K562 (cell line): ENCODE measurements around the gene MT4. TPM values are rescaled to one million over a fixed set of nuclear protein-coding genes. Genes with fewer than 3 reads are reported as not detected.

Experiments used
- ATAC-seq: fragments of 200-7000 bp; cut with Tn5 transposase; 3 replicates; pipeline ENCODE4 v1.9.1; 2020; ENCODE audit warnings: moderate library complexity
- BruUV-seq: library from RNA; stranded (reverse); fragments of 400-500 nt; replicated peaks from 2 replicates; lab custom pipeline; 2021; lab: Mats Ljungman, UMichigan
- CTCF ChIA-PET: fragments of 300-600 bp; formaldehyde crosslinking; extraction: SDS; loops from one replicate; lab custom pipeline; 2021; ENCODE audit warnings: low intra/inter-chr PET ratio; lab: Yijun Ruan, JAX
- POLR2A ChIA-PET: fragments of 300-600, 350-650 bp; sonication (Branson Sonifier 250); formaldehyde crosslinking; extraction: SDS; loops from one replicate; lab custom pipeline; 2021; ENCODE audit warnings: antibody characterized with exemption, inconsistent platforms; lab: Yijun Ruan, JAX
- DNase-seq, 4 experiments: peaks; one replicate each; pipeline versions ENCODE4 v3.0.0 to v3.0.0-alpha.2; 2011 to 2018; ENCODE audit warnings: low spot score in 3 of 4, mixed read lengths in 3 of 4; ENCODE audit errors: extremely low read depth in 1 of 4
- FAIRE-seq: peaks from 2 replicates; lab custom pipeline; 2011; peaks lifted over from hg19 to GRCh38; lab: Jason Lieb, UNC
- H2AFZ ChIP-seq: 2 replicates; pipeline ENCODE4 v1.6.0; 2011; ENCODE audit warnings: low read depth, low read length, control low read depth, inconsistent platforms
- H3K27ac ChIP-seq: fragments of 200-600 bp; 3 replicates; pipeline ENCODE4 v1.8.0; 2011; ENCODE audit warnings: low read depth, mild to moderate bottlenecking, control low read depth, inconsistent platforms, low read length, moderate library complexity, mixed read lengths; ENCODE audit errors: extremely low read depth
- H3K27me3 ChIP-seq, 2 experiments: fragments of 300-600 bp in 1 of 2; 2 replicates in 1 of 2; 3 replicates in 1 of 2; pipeline versions ENCODE4 v1.6.0 to v1.8.0; 2011; ENCODE audit warnings: inconsistent platforms in 2 of 2, low read length in 2 of 2, mild to moderate bottlenecking in 1 of 2, mixed read lengths in 1 of 2, moderate library complexity in 1 of 2; ENCODE audit not compliant: control insufficient read depth in 2 of 2, insufficient read depth in 2 of 2
- H3K36me3 ChIP-seq: fragments of 300-600 bp; 3 replicates; pipeline ENCODE4 v1.8.0; 2011; ENCODE audit warnings: mild to moderate bottlenecking, low read length, inconsistent platforms; ENCODE audit not compliant: control insufficient read depth, insufficient read depth
- H3K4me1 ChIP-seq, 2 experiments: fragments of 200-600 bp in 1 of 2; replicated peaks in 1 of 2; 2 replicates in 1 of 2; 3 replicates in 1 of 2; pipeline versions ENCODE4 v1.5.1 to v1.8.0; 2011; ENCODE audit warnings: inconsistent platforms in 2 of 2, low read length in 2 of 2, mild to moderate bottlenecking in 1 of 2, mixed read lengths in 1 of 2, moderate library complexity in 1 of 2; ENCODE audit not compliant: control insufficient read depth in 2 of 2, insufficient read depth in 2 of 2
- H3K4me2 ChIP-seq: 2 replicates; pipeline ENCODE4 v1.6.1; 2011; ENCODE audit warnings: low read length, control low read depth, inconsistent platforms, mixed read lengths; ENCODE audit not compliant: insufficient read depth
- H3K4me3 ChIP-seq: fragments of 200-600 bp; sonication (generic), shearing (Covaris generic); 2 replicates; pipeline ENCODE4 v1.5.1; 2016; ENCODE audit warnings: control low read depth, inconsistent platforms
- H3K79me2 ChIP-seq: fragments of 200-600 bp; 3 replicates; pipeline ENCODE4 v1.8.0; 2011; ENCODE audit warnings: low read length, inconsistent platforms; ENCODE audit not compliant: control insufficient read depth, insufficient read depth
- H3K9ac ChIP-seq, 2 experiments: 2 replicates each; pipeline versions ENCODE4 v1.6.0 to v1.6.1; 2011; ENCODE audit warnings: low read depth in 2 of 2, low read length in 2 of 2, control low read depth in 1 of 2, inconsistent platforms in 1 of 2, mild to moderate bottlenecking in 1 of 2, mixed read lengths in 1 of 2; ENCODE audit not compliant: insufficient read depth in 1 of 2
- H3K9me1 ChIP-seq: one replicate; pipeline ENCODE4 v1.6.0; 2011; ENCODE audit warnings: inconsistent platforms, mild to moderate bottlenecking, low read length, moderate library complexity; ENCODE audit not compliant: control insufficient read depth, insufficient read depth
- H3K9me3 ChIP-seq: replicated peaks from 2 replicates; pipeline ENCODE4 v1.5.1; 2011; ENCODE audit warnings: low read depth, low read length, inconsistent platforms; ENCODE audit not compliant: control insufficient read depth, insufficient read depth
- H4K20me1 ChIP-seq: replicated peaks from 2 replicates; pipeline ENCODE4 v1.6.1; 2011; ENCODE audit warnings: low read length, inconsistent platforms, mixed read lengths; ENCODE audit not compliant: control insufficient read depth, insufficient read depth
- CBX8 ChIP-seq: fragments of 200-600 bp; sonication (generic); IDR thresholded peaks from 2 replicates; pipeline ENCODE4 v1.6.1; 2012; ENCODE audit warnings: borderline replicate concordance, mixed run types, low read depth, mild to moderate bottlenecking, moderate library complexity, mixed read lengths, low read length, control low read depth, inconsistent platforms; ENCODE audit not compliant: poor library complexity, severe bottlenecking; ENCODE audit errors: extremely low read depth
- COPS2 ChIP-seq: fragments of 450-650 bp; conservative IDR thresholded peaks from 2 replicates; pipeline ENCODE4 v1.6.1; 2016; ENCODE audit warnings: mild to moderate bottlenecking, moderate library complexity
- E2F6 ChIP-seq, 2 experiments: IDR thresholded peaks; 2 replicates each; pipeline ENCODE4 v1.6.1; 2011; ENCODE audit warnings: borderline replicate concordance in 1 of 2, control low read depth in 1 of 2, low read depth in 1 of 2, low read length in 1 of 2, mild to moderate bottlenecking in 1 of 2, mixed read lengths in 1 of 2, moderate library complexity in 1 of 2; ENCODE audit not compliant: insufficient read depth in 1 of 2, insufficient read length in 1 of 2, poor library complexity in 1 of 2, severe bottlenecking in 1 of 2; ENCODE audit errors: extremely low read depth in 1 of 2
- FUS ChIP-seq: fragments of 200-400 bp; formaldehyde crosslinking; optimal IDR thresholded peaks from 2 replicates; pipeline ENCODE3; 2017; ENCODE audit warnings: low read depth, low read length
- HSF4 ChIP-seq: fragments of 250-450 bp; sonication (Bioruptor Pico); IDR thresholded peaks from 2 replicates; pipeline ENCODE4 v2.1.2; 2022; ENCODE audit warnings: mild to moderate bottlenecking, moderate library complexity, borderline replicate concordance
- L3MBTL2 ChIP-seq: fragments of 450-650 bp; IDR thresholded peaks from 2 replicates; pipeline ENCODE4 v1.6.1; 2016; ENCODE audit warnings: mild to moderate bottlenecking, moderate library complexity
- OTX1 ChIP-seq: fragments of 450-650 bp; formaldehyde crosslinking; IDR thresholded peaks from 2 replicates; pipeline ENCODE4 v1.4.0; 2022; ENCODE audit warnings: mild to moderate bottlenecking
- PTBP1 ChIP-seq: fragments of 200-400 bp; formaldehyde crosslinking; IDR thresholded peaks from 2 replicates; pipeline ENCODE4 v1.6.1; 2017; ENCODE audit warnings: low read depth, low read length
- RB1 ChIP-seq: fragments of 450-650 bp; IDR thresholded peaks from 2 replicates; pipeline ENCODE4 v1.6.1; 2017; ENCODE audit warnings: low read depth, mild to moderate bottlenecking
- ZNF212 ChIP-seq: fragments of 450-650 bp; formaldehyde crosslinking; IDR thresholded peaks from 2 replicates; pipeline ENCODE4 v1.4.0; 2020; ENCODE audit warnings: mild to moderate bottlenecking
- WGBS: fragments of 100-300 bp; shearing (Covaris generic); methylation state at CpG from one replicate; pipeline ENCODE4 v1.1.6; 2016; ENCODE audit warnings: low coverage, mixed read lengths; ENCODE audit not compliant: insufficient coverage; ENCODE audit errors: missing lambda C conversion rate; 5-methylcytosine and 5-hydroxymethylcytosine counted together
- in situ Hi-C: fragments of 300-500 bp; cut with MboI; formaldehyde crosslinking; loops from 4 replicates; pipeline ENCODE4 v1.15.0; 2018; ENCODE audit warnings: inconsistent platforms, mixed read lengths
- intact Hi-C: fragments of 100-400 bp; cut with micrococcal nuclease; formaldehyde crosslinking; loops from 2 replicates; pipeline ENCODE4 v1.14.2; 2022
- polyA plus RNA-seq, 8 experiments: library from polyadenylated mRNA; depleted of rRNA in 4 of 8; stranded (reverse) in 5 of 8; unstranded in 3 of 8; fragments of >200 nt; fragmentation: Nextera tagmentation in 2 of 8; fragmentation: Illumina TruSeq in 1 of 8; extraction: Ambion mirVana in 2 of 8; extraction: Trizol in 1 of 8; gene quantifications; 2 replicates each; pipeline versions ENCODE4 v1.2.1 to v1.2.3, GENCODE V29; 2011 to 2014; ENCODE audit warnings: inconsistent platforms in 1 of 8, missing spikeins in 1 of 8
- total RNA-seq, 7 experiments: library from RNA; depleted of rRNA in 6 of 7; stranded (reverse); fragments of >200 nt in 6 of 7; fragmentation: Illumina TruSeq in 2 of 7; extraction: Trizol in 2 of 7; gene quantifications; 2 replicates each; pipeline versions ENCODE4 v1.2.1 to v1.2.3, GENCODE V29; 2011 to 2021; ENCODE audit warnings: low replicate concordance in 1 of 7
- TF ChIP-seq, protein P1 (sequence below), 3 experiments: IDR thresholded peaks in 2 of 3; conservative IDR thresholded peaks in 1 of 3; 2 replicates each; pipeline ENCODE4 v1.5.1; 2011 to 2012; ENCODE audit warnings: low read length in 3 of 3, mild to moderate bottlenecking in 3 of 3, control low read depth in 2 of 3, improper control_type of control experiment in 1 of 3, inconsistent platforms in 1 of 3, low read depth in 1 of 3, mixed read lengths in 1 of 3, moderate library complexity in 1 of 3; ENCODE audit not compliant: insufficient read depth in 2 of 3

MT4 gene
- total and polyA plus RNA-seq, 9 of the 15 experiments (the other 6 are each of a cell fraction or from before 2014, with no cell fraction given): not detected

DNA sequence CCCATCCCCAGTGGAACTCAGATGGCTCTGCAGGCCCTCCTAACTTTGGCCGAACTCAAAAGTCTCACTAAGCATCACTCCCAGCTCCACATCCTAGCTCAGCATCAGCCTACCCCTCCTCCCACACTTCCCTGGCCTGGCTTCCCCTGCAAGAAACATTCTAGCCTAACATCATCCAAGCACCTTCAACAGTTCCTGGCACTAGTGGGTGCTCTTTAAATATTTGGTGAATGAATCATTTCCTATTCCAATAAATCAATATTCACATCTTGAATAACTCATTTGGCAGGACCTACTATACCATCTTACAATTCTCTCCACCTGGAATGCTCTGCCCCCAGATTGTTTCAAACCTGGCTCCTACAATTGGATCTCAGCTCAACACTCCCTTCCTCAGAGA, 34.0 kb upstream of the MT4 start:
- Histone ChIP-seq H3K9ac (no peak overlapping the region), H3K27ac (no peak overlapping the region), H3K4me1 (no peaks in the 10 kb centered on the region), H3K27me3 (peaks cover 6 to 26% of the 10 kb centered on the region in 2 experiments; a peak in 3 of 5 replicates), H3K79me2 (no peaks in the 10 kb centered on the region), H3K4me3 (no peak overlapping the region), H3K4me2 (no peak overlapping the region), H2AFZ (no peak overlapping the region), H4K20me1 (no peaks in the 10 kb centered on the region), H3K9me3 (no peaks in the 10 kb centered on the region), H3K9me1 (no peaks in the 10 kb centered on the region), H3K36me3 (no peaks in the 10 kb centered on the region)
- ChIA-PET POLR2A (interaction anchor here (1.0 to 1.1 kb wide), 2 partner anchors 9 to 13 kb away, joined by 3 to 4 read pairs; no protein-coding TSS in a partner anchor), CTCF (no interaction called here)
- no peak for DNase-seq
- BruUV-seq: no TSS peak
- no peak for ATAC-seq
- TF ChIP-seq PTBP1 (no peak), HSF4 (CRISPR knock-in tag) (no peak), FUS (no peak)
- no peak for FAIRE-seq
- intact Hi-C loops: no loop called here
- WGBS: 0% methylated on average over 1 of the region's 1 CpG
- in situ Hi-C loops: no loop called here

- POLR2A ChIA-PET: no interaction called here
- WGBS: 3% methylated on average over 4 of the region's 4 CpGs
- peak in 2 of 4 experiments; percentile 15 to 27 for DNase-seq
- H3K27ac ChIP-seq: no peak overlapping the region
- CTCF ChIA-PET: interaction anchor here (0.6 kb wide), 1 partner anchor 8 kb away, joined by 5 read pairs; no protein-coding TSS in a partner anchor
- no peak overlapping the region for H3K4me2 ChIP-seq
- H3K9me3 ChIP-seq: no peaks in the 10 kb centered on the region
- H2AFZ ChIP-seq: no peak overlapping the region
- no peaks in the 10 kb centered on the region for H4K20me1 ChIP-seq
- no TSS peak for BruUV-seq
- peak; percentile 65 for FAIRE-seq
- H3K4me3 ChIP-seq: no peak overlapping the region
- no peaks in the 10 kb centered on the region for H3K9me1 ChIP-seq
- ATAC-seq: peak; percentile 84
- in situ Hi-C loops (no loop called here), intact Hi-C loops (no loop called here)
- no peak for TF ChIP-seq OTX1 (CRISPR knock-in tag)
- TF ChIP-seq, protein P1, sequence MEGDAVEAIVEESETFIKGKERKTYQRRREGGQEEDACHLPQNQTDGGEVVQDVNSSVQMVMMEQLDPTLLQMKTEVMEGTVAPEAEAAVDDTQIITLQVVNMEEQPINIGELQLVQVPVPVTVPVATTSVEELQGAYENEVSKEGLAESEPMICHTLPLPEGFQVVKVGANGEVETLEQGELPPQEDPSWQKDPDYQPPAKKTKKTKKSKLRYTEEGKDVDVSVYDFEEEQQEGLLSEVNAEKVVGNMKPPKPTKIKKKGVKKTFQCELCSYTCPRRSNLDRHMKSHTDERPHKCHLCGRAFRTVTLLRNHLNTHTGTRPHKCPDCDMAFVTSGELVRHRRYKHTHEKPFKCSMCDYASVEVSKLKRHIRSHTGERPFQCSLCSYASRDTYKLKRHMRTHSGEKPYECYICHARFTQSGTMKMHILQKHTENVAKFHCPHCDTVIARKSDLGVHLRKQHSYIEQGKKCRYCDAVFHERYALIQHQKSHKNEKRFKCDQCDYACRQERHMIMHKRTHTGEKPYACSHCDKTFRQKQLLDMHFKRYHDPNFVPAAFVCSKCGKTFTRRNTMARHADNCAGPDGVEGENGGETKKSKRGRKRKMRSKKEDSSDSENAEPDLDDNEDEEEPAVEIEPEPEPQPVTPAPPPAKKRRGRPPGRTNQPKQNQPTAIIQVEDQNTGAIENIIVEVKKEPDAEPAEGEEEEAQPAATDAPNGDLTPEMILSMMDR (IDR thresholded peaks at IDR 0.05 in 2 of 3, conservative IDR thresholded peaks at IDR 0.05 in 1 of 3; ENCODE audit: insufficient read depth in 2 of 3, low read depth in 1 of 3, low read length in 3 of 3): peak; percentile 28 to 45 (median 43); a peak in 3 of 6 replicates
- peak; percentile 30; the same call in 1 of the 2 replicates for TF ChIP-seq RB1
- no peak for TF ChIP-seq CBX8
- TF ChIP-seq ZNF212 (CRISPR knock-in tag): no peak
- TF ChIP-seq L3MBTL2: 0 out of 2 replicates have a peak, but pooled peaks have one; percentile 44
- no peak for TF ChIP-seq COPS2
- peak in 1 of 2 experiments; percentile 45 for TF ChIP-seq E2F6 (IDR thresholded peaks at IDR 0.05; ENCODE audit: borderline replicate concordance in 1 of 2, extremely low read depth in 1 of 2, insufficient read depth in 1 of 2, insufficient read length in 1 of 2, low read depth in 1 of 2, low read length in 1 of 2, poor library complexity in 1 of 2, severe bottlenecking in 1 of 2)
- H3K36me3 ChIP-seq: no peaks in the 10 kb centered on the region
- no peak overlapping the region for H3K9ac ChIP-seq
- H3K79me2 ChIP-seq: no peaks in the 10 kb centered on the region
- H3K27me3 ChIP-seq: peaks cover 6 to 33% of the 10 kb centered on the region in 2 experiments; a peak in 3 of 5 replicates
- H3K4me1 ChIP-seq: no peaks in the 10 kb centered on the region
These were observed 32.2 kb upstream of the MT4 start for GRCh38 chr16:56532714-56533113.
